ENCODE measurements around the gene MAPK8IP3. TPM values are rescaled to one million over a fixed set of nuclear protein-coding genes. Genes with fewer than 3 reads are reported as not detected.
A peak's percentile ranks its signal among the peaks of the same experiment; 100 is the strongest.

The MAPK8IP3 gene
- total and polyA plus RNA-seq, 8 donors: 25.5 to 244 (median 50.3) TPM

DNA sequence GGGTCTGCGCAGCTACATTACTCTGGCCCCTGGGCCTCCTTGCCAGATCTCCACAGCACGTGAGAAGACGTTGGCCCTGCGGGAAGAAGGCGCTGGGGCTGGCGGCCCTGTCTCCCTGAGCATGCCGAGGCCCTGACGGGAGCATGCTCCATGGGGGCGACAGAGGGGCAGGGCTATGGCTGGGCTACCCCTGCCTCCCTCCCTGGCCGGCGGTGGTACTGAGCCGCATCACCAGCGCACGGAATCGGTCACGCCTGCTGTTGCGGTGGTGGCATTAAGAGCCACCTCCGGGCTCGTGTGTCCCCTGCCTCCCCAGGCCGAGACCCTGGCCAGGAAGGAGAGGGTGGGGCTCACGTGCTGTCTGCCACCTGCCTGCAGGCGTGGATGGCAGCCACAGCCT is 28.1 kb downstream of the MAPK8IP3 start:
- DNase-seq (no peak), FAIRE-seq (no peak), ATAC-seq (peak in 1 of 4 donors; percentile 32)
- Histone ChIP-seq H3K27me3 (no peaks in the 10 kb centered on the region), H3K9me3 (no peaks in the 10 kb centered on the region), H3K27ac (no peak overlapping the region), H3K36me3 (peaks cover 0 to 31% (median 3%) of the 10 kb centered on the region in 3 donors), H3K4me3 (no peak overlapping the region), H3K4me1 (no peaks in the 10 kb centered on the region)
- intact Hi-C loops (cut with DNase I): no loop called here
- TF ChIP-seq, protein P1, sequence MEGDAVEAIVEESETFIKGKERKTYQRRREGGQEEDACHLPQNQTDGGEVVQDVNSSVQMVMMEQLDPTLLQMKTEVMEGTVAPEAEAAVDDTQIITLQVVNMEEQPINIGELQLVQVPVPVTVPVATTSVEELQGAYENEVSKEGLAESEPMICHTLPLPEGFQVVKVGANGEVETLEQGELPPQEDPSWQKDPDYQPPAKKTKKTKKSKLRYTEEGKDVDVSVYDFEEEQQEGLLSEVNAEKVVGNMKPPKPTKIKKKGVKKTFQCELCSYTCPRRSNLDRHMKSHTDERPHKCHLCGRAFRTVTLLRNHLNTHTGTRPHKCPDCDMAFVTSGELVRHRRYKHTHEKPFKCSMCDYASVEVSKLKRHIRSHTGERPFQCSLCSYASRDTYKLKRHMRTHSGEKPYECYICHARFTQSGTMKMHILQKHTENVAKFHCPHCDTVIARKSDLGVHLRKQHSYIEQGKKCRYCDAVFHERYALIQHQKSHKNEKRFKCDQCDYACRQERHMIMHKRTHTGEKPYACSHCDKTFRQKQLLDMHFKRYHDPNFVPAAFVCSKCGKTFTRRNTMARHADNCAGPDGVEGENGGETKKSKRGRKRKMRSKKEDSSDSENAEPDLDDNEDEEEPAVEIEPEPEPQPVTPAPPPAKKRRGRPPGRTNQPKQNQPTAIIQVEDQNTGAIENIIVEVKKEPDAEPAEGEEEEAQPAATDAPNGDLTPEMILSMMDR (IDR thresholded peaks at IDR 0.05): no peak
- 95 to 97% methylated on average over 22 of the region's 22 CpGs for WGBS, 2 donors

DNA sequence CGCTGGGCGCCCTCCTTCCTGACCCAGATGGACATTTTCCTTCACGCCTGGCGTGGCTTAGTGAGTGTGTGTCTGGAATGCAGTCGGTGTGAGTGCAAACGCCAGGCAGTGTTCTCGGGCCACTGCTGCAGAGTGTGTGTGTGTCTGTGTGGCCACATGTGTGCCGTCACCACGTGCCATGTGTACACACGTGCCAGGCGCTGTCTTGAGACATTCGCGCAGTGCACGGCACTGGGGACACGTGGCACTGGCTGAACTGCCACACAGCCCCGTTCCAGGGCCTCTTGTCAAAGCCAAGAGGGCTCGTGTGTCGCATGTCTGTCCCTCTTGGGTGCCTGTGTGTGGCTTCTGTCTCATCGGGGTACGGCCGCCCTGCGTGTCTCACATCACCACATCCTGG is 28.8 kb downstream of the MAPK8IP3 start:
- Histone ChIP-seq H3K27ac (no peak overlapping the region), H3K36me3 (peaks cover 0 to 28% (median 3%) of the 10 kb centered on the region in 3 donors), H3K4me1 (no peaks in the 10 kb centered on the region), H3K27me3 (no peaks in the 10 kb centered on the region), H3K4me3 (no peak overlapping the region), H3K9me3 (no peaks in the 10 kb centered on the region)
- FAIRE-seq (no peak), ATAC-seq (peak in 1 of 4 donors; percentile 11), DNase-seq (no peak)
- WGBS, 2 donors: 97 to 98% methylated on average over 22 of the region's 22 CpGs
- intact Hi-C loops (cut with DNase I): no loop called here
- TF ChIP-seq, protein P1 (IDR thresholded peaks at IDR 0.05): no peak

DNA sequence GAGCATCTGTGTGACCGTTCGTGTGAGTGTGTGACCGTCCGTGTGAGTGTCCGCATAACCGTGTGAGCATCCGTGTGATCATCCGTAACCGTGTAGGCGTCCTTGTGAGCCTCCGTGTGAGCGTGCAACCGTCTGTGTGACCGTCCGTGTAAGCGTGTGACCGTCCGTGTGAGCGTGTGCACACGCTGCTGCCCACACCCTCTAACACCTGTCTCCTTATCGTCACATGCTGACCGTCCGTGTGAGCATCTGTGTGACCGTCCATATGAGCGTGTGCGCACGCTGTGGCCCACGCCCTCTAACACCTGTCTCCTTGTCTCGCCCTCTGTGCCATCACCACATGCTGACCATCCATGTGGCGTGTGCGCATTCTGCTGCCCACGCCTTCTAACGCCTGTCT is 34.2 kb downstream of the MAPK8IP3 start:
- 95 to 97% methylated on average over 33 of the region's 33 CpGs for WGBS, 2 donors
- TF ChIP-seq, protein P1 (IDR thresholded peaks at IDR 0.05): no peak
- ATAC-seq: no peak
- Histone ChIP-seq H3K9me3 (no peaks in the 10 kb centered on the region), H3K4me1 (no peaks in the 10 kb centered on the region), H3K4me3 (no peak overlapping the region), H3K36me3 (peaks cover 0 to 11% (median 0%) of the 10 kb centered on the region in 3 donors), H3K27me3 (no peaks in the 10 kb centered on the region), H3K27ac (no peak overlapping the region)
- intact Hi-C loops (cut with DNase I): no loop called here
- no peak for DNase-seq
- FAIRE-seq: no peak

- TF ChIP-seq, protein P1 (IDR thresholded peaks at IDR 0.05): no peak
- no peak overlapping the region for H3K4me3 ChIP-seq
- no peaks in the 10 kb centered on the region for H3K9me3 ChIP-seq
- no peak for FAIRE-seq
- H3K27me3 ChIP-seq: no peaks in the 10 kb centered on the region
- DNase-seq: no peak
- H3K4me1 ChIP-seq: no peaks in the 10 kb centered on the region
- ATAC-seq: no peak
- no peak overlapping the region for H3K27ac ChIP-seq
- 91 to 94% methylated on average over 29 to 30 of the region's 30 CpGs for WGBS, 2 donors
- intact Hi-C loops (cut with DNase I): no loop called here
- peaks cover 0 to 11% (median 0%) of the 10 kb centered on the region in 3 donors for H3K36me3 ChIP-seq
Measured at GRCh38 chr16:1740781-1741490, 34.9 kb downstream of the MAPK8IP3 start.

DNA sequence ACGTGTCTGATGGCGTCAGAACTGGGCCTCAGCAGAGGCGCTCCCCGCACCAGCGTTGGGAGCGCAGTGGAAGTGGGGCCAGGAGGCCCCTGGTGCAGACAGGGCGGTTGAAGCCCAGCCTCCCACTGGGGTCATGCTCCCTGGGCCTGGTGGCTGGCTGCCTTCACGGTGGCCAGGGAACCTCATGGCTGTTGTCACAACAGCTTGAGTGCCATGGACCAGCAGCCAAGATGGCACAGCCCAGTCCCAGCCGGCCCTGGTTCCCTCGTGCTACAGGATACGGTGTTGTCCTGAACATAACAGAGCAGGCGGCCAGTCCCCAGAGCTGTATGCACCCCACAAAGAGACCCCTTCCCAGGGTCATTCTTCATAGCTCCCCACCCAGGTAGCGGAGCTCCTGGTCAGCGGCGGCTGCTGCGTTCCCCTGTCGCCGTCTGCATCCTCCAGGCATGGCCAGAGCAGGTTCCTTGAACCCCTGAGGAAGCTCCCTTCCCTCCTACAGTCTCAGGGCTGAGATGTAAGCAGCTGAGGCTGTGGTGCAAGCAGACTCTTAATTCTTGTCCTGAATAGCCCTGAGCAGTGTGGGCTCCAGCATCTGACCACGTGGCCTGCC is 35.7 kb downstream of the MAPK8IP3 start:
- WGBS, 2 donors: 93 to 95% methylated on average over 19 of the region's 19 CpGs
- TF ChIP-seq, protein P1 (IDR thresholded peaks at IDR 0.05): no peak
- intact Hi-C loops (cut with DNase I): no loop called here
- peak in 2 of 4 donors; percentile 12 to 13 for ATAC-seq
- Histone ChIP-seq H3K27me3 (no peaks in the 10 kb centered on the region), H3K4me3 (no peak overlapping the region), H3K9me3 (no peaks in the 10 kb centered on the region), H3K4me1 (no peaks in the 10 kb centered on the region), H3K27ac (no peak overlapping the region), H3K36me3 (peaks cover 0 to 13% (median 0%) of the 10 kb centered on the region in 3 donors)
- FAIRE-seq: no peak
- no peak for DNase-seq
